ENCODE data around the gene TRMT2A. TPM values are rescaled to one million over a fixed set of nuclear protein-coding genes. Genes with fewer than 3 reads are reported as not detected.

TRMT2A gene
- total RNA-seq, 1 donor from 2014 or later = 125 TPM

DNA sequence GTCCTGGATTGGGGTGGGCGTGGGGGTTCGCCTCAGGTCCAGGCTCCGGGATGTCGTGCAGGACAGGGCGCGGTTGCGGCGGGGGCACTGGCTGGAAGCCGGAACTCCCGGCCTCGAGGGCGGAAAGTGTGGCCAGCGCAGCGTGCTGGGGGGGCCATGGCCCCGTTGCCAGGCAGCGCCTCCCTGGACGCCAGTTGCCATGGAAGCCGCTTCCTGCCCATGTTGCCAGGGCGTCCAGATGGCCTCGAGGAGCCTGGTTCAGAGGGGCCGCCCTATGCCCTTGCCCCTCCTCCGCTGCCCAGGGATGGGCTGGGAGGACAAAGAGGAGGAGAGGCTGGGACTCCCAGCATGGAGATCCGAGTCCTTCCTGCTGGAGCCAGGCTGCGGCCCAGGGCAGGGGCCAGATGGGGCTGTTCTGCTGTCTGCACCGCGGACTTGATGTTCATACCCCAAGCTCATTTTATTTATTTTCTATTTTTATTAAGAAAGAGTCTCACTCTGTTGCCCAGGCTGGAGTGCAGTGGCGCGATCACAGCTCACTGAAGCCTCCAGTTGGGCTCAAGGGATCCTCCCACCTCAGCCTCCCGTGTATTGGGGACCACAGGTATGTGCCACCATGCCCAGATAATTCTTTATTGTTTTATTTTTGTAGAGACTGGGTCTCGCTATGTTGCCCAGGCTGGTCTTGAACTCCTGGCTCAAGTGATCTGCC is 38.5 kb upstream of the TRMT2A start:
- peak; percentile 78 for DNase-seq
- peaks cover 2% of the 10 kb centered on the region for H3K4me1 Mint-ChIP-seq
- no peaks in the 10 kb centered on the region for H3K36me3 Mint-ChIP-seq (ENCODE audit: low read depth)
- no peaks in the 10 kb centered on the region for H3K9me3 Mint-ChIP-seq
- no peak overlapping the region for H3K4me3 Mint-ChIP-seq
- H3K27ac Mint-ChIP-seq = no peak overlapping the region
- intact Hi-C loops (cut with micrococcal nuclease) = loop anchor here (5.0 kb wide), 1 partner anchor 112 kb away; the partner anchor contains the start of gene RTN4R
- no peaks in the 10 kb centered on the region for H3K27me3 Mint-ChIP-seq

DNA sequence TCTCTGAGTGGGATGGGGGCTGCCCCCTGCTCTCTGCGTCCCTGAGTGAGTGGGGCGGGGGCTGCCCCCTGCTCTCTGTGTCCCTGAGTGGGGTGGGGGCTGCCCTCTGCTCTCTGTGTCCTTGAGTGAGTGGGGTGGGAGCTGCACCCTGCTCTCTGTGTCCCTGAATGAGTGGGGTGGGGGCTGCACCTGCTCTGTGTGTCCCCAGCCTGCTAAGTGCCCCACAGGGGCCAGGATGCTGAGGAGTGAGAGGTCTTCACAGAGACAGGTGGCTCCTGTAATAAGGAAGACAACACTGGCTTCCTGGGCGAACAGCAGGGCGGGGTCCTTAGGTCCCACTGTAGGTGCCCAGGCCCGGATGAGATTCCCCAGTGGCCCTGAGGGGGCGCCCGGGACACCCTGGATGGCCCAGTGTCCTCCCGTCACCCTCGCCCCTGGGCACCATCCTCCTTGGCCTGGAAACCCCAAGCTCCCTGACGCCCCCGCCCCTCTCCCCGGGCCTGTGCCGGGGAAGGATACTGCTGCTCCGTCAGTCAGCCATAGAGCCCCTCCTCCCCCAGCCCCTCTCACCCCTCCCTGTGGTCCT is 37.7 kb upstream of the TRMT2A start:
- H3K4me1 Mint-ChIP-seq = peaks cover 2% of the 10 kb centered on the region
- no peaks in the 10 kb centered on the region for H3K36me3 Mint-ChIP-seq (ENCODE audit: low read depth)
- no peaks in the 10 kb centered on the region for H3K9me3 Mint-ChIP-seq
- no peak for DNase-seq
- no peak overlapping the region for H3K4me3 Mint-ChIP-seq
- intact Hi-C loops (cut with micrococcal nuclease) = loop anchor here (5.0 kb wide), 1 partner anchor 113 kb away; the partner anchor contains the start of gene RTN4R
- H3K27ac Mint-ChIP-seq = no peak overlapping the region
- H3K27me3 Mint-ChIP-seq = no peaks in the 10 kb centered on the region

DNA sequence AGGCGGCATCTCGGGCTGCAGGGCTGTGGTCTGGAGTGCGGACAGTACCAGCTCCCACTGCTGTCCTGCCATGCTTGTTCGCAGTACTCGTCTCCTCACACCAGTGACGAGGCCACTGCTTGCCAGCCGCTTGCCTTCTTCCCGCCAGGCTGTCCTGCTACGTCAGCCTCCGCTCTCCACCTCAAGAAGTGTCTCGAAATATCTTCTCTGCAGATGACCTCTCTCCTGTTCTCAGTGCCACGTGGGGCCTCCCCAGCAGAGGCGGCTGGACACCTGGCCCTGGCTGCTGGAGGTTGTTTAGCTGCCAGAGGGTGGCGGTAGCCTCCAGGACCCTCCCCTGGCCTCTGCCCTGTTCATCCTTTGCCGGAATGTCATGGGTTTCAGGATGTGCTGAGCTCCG is 36.9 kb upstream of the TRMT2A start:
- intact Hi-C loops (cut with micrococcal nuclease) = no loop called here
- Mint-ChIP-seq H3K4me1 (peaks cover 2% of the 10 kb centered on the region), H3K27ac (no peak overlapping the region), H3K36me3 (ENCODE audit: low read depth) (no peaks in the 10 kb centered on the region), H3K4me3 (no peak overlapping the region), H3K27me3 (no peaks in the 10 kb centered on the region), H3K9me3 (no peaks in the 10 kb centered on the region)
- no peak for DNase-seq

GRCh38 chr22:20152464-20152890 is 35.5 kb upstream of the TRMT2A start:
- Mint-ChIP-seq H3K27ac (no peak overlapping the region), H3K4me3 (no peak overlapping the region), H3K27me3 (no peaks in the 10 kb centered on the region), H3K9me3 (no peaks in the 10 kb centered on the region), H3K4me1 (peaks cover 2% of the 10 kb centered on the region), H3K36me3 (ENCODE audit: low read depth) (no peaks in the 10 kb centered on the region)
- intact Hi-C loops (cut with micrococcal nuclease) = no loop called here
- no peak for DNase-seq

DNA sequence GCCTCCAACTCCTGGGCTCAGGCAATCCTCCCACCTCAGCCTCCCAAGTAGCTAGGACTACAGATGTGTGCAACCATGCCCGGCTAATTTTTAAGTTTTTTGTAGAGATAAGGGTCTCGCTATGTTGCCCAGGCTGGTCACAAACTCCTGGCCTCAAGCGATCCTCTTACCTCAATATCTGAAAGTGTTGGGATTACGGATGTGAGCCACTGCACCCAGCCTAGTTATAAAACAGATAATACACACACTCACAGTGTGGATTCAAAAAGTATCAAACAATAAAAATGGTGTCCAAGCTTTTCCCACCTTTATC is 34.2 kb upstream of the TRMT2A start:
- Mint-ChIP-seq H3K36me3 (ENCODE audit: low read depth) (no peaks in the 10 kb centered on the region), H3K4me3 (no peak overlapping the region), H3K9me3 (no peaks in the 10 kb centered on the region), H3K27ac (no peak overlapping the region), H3K27me3 (no peaks in the 10 kb centered on the region), H3K4me1 (peaks cover 2% of the 10 kb centered on the region)
- no peak for DNase-seq
- intact Hi-C loops (cut with micrococcal nuclease) = no loop called here

GRCh38 chr22:20150381-20151275 is 33.6 kb upstream of the TRMT2A start, which contains the start of gene CCDC188:
TSS of gene CCDC188 (minus strand) at chr22:20151055. CDS start at chr22:20150986, 69 bp downstream.
- intact Hi-C loops (cut with micrococcal nuclease) = no loop called here
- Mint-ChIP-seq H3K9me3 (no peaks in the 10 kb centered on the region), H3K4me1 (peaks cover 2% of the 10 kb centered on the region), H3K36me3 (ENCODE audit: low read depth) (no peaks in the 10 kb centered on the region), H3K4me3 (no peak within 1 kb of the TSS), H3K27me3 (no peaks in the 10 kb centered on the region), H3K27ac (no peak within 1 kb of the TSS)
- DNase-seq = no peak

- no peaks in the 10 kb centered on the region for H3K27me3 Mint-ChIP-seq
- H3K4me1 Mint-ChIP-seq = peaks cover 2% of the 10 kb centered on the region
- H3K4me3 Mint-ChIP-seq = no peak overlapping the region
- DNase-seq = no peak
- H3K36me3 Mint-ChIP-seq (ENCODE audit: low read depth) = no peaks in the 10 kb centered on the region
- H3K9me3 Mint-ChIP-seq = no peaks in the 10 kb centered on the region
- intact Hi-C loops (cut with micrococcal nuclease) = no loop called here
- no peak overlapping the region for H3K27ac Mint-ChIP-seq
Observed at GRCh38 chr22:20149257-20150250, 32.5 kb upstream of the TRMT2A start.

DNA sequence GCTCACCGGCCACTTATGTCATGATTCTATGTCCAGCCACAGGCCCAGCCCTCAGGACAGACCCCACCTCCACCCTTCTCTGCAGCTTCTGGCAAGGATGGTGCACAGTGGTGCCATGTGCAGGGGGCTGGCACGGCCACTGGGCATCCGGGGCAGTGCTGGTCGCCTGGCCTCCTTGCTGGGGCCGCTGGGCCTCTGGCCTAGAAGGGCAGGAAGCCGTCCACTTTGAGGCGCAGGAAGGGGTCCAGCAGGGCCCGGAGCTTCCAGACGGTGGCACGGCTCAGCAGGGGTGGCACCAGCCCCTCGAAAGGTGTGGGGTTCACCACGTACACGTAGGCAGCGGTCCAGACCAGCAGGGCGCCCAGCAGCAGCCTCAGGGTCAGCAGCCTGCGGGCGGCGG is 31.4 kb upstream of the TRMT2A start:
- intact Hi-C loops (cut with micrococcal nuclease) = no loop called here
- H3K27me3 Mint-ChIP-seq = no peaks in the 10 kb centered on the region

DNA sequence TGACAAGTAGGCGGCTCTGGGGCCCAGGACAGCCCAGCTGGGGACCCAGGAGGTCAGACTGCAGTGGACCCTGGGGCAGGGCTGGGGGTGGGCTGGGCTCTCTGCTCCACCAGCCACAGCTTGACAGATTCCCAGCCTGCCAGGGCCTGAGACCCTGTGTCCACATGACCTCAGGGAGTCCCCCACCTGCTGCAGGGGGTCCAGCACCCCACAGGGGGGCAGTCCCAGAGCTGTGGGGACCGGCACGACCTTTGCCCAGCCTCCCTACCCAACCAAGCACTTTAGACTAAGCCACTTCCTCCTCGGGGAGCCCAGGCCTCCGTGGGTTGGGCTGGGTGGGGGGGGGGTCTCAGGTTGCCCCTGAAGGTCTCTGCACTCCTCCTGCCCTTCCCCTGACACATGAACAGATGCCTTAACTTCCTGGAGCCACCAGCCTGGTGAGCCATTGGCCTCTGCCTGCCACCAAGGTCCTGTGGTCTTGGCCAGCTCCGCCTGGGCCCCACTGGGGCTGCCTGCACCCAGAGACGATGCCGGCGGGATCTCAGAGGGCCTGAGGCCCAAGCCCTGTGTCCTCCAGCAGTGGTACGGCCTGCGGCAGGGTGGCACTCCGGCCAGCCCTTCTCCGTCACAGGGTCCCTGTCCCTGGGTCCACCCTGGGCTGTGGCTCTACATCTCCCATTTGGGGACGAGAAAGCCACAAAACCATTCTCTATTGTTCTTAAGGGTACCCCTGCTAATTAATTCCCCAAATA is 30.4 kb upstream of the TRMT2A start:
- intact Hi-C loops (cut with micrococcal nuclease) = no loop called here
- Mint-ChIP-seq H3K4me1 (peaks cover 2% of the 10 kb centered on the region), H3K27me3 (no peaks in the 10 kb centered on the region), H3K27ac (no peak overlapping the region), H3K9me3 (no peaks in the 10 kb centered on the region), H3K4me3 (no peak overlapping the region), H3K36me3 (ENCODE audit: low read depth) (no peaks in the 10 kb centered on the region)
- no peak for DNase-seq

More for the DNA sequence above, 31.4 kb upstream of the TRMT2A start:
- DNase-seq = no peak
- no peak overlapping the region for H3K4me3 Mint-ChIP-seq
- no peaks in the 10 kb centered on the region for H3K9me3 Mint-ChIP-seq
- H3K27ac Mint-ChIP-seq = no peak overlapping the region
- H3K36me3 Mint-ChIP-seq (ENCODE audit: low read depth) = no peaks in the 10 kb centered on the region
- H3K4me1 Mint-ChIP-seq = peaks cover 2% of the 10 kb centered on the region

- H3K27ac Mint-ChIP-seq = no peak overlapping the region
- DNase-seq = no peak
- H3K9me3 Mint-ChIP-seq = no peaks in the 10 kb centered on the region
- intact Hi-C loops (cut with micrococcal nuclease) = no loop called here
- H3K36me3 Mint-ChIP-seq (ENCODE audit: low read depth) = no peaks in the 10 kb centered on the region
- H3K4me1 Mint-ChIP-seq = peaks cover 2% of the 10 kb centered on the region
- no peaks in the 10 kb centered on the region for H3K27me3 Mint-ChIP-seq
- no peak overlapping the region for H3K4me3 Mint-ChIP-seq
Observed at GRCh38 chr22:20146777-20147176, 29.8 kb upstream of the TRMT2A start.

DNA sequence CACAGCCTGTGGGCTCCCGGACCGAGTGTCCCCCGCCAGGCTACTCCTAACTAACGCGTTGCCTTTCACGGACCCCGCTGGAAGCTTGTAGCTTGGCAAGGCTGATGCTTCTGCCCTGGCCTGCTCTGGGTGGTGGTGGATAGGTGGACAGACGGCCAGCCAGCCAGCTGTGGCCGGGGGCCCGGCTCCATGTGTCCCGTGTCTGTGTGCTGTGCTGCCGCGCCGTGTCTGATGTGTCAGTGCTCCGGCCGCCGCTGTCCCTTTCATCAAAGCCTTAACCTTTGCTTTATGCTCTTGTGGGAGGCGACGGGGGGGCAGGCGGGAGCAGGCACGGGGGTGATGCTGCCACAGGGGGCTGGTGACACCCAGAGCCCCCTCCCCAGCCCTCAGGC is 28.8 kb upstream of the TRMT2A start:
- H3K9me3 Mint-ChIP-seq = no peaks in the 10 kb centered on the region
- no peaks in the 10 kb centered on the region for H3K36me3 Mint-ChIP-seq (ENCODE audit: low read depth)
- intact Hi-C loops (cut with micrococcal nuclease) = no loop called here
- H3K27me3 Mint-ChIP-seq = no peaks in the 10 kb centered on the region
- no peak for DNase-seq
- H3K27ac Mint-ChIP-seq = no peak overlapping the region
- H3K4me1 Mint-ChIP-seq = peaks cover 2% of the 10 kb centered on the region
- no peak overlapping the region for H3K4me3 Mint-ChIP-seq

GRCh38 chr22:20145206-20145831 is 28.3 kb upstream of the TRMT2A start:
- DNase-seq = no peak
- intact Hi-C loops (cut with micrococcal nuclease) = no loop called here
- Mint-ChIP-seq H3K27me3 (no peaks in the 10 kb centered on the region), H3K36me3 (ENCODE audit: low read depth) (no peaks in the 10 kb centered on the region), H3K9me3 (no peaks in the 10 kb centered on the region), H3K4me3 (no peak overlapping the region), H3K27ac (no peak overlapping the region), H3K4me1 (peaks cover 2% of the 10 kb centered on the region)
